GM12878 (cell line): ENCODE results near the gene SCRN1. TPM values are rescaled to one million over a fixed set of nuclear protein-coding genes. Genes with fewer than 3 reads are reported as not detected.

Source experiments
- ATAC-seq: fragments of 200-7000 bp; cut with Tn5 transposase; 3 replicates; pipeline ENCODE4 v1.9.1; 2020; ENCODE audit warnings: mild to moderate bottlenecking, moderate library complexity
- BruUV-seq: library from RNA; stranded (reverse); fragments of 400-500 nt; replicated peaks from 2 replicates; lab custom pipeline; 2021; lab: Mats Ljungman, UMichigan
- CTCF ChIA-PET: fragments of 300-600 bp; sonication (Branson Sonifier 250); formaldehyde crosslinking; extraction: SDS; loops from one replicate; lab custom pipeline; 2021; ENCODE audit warnings: inconsistent platforms; lab: Yijun Ruan, JAX
- POLR2A ChIA-PET: fragments of 350-600 bp; formaldehyde crosslinking; extraction: SDS; loops from one replicate; lab custom pipeline; 2021; ENCODE audit warnings: inconsistent platforms; lab: Charles Lee
- RAD21 ChIA-PET: fragments of 300-600 bp; sonication (Branson Sonifier 250); formaldehyde crosslinking; loops from one replicate; lab custom pipeline; 2023; ENCODE audit warnings: antibody characterized with exemption; ENCODE audit not compliant: unreplicated experiment; lab: Charles Lee
- SMC1A ChIA-PET: fragments of 300-600 bp; sonication (Branson Sonifier 250); formaldehyde crosslinking; loops from one replicate; lab custom pipeline; 2023; ENCODE audit not compliant: unreplicated experiment, uncharacterized antibody; lab: Charles Lee
- DNase-seq: peaks from one replicate; pipeline ENCODE4 v3.0.0-alpha.2; 2011; ENCODE audit warnings: low read depth, low spot score
- FAIRE-seq: peaks from 3 replicates; lab custom pipeline; 2011; peaks lifted over from hg19 to GRCh38; lab: Jason Lieb, UNC
- H2AFZ ChIP-seq: 2 replicates; pipeline ENCODE4 v1.6.0; 2011; ENCODE audit warnings: low read depth, low read length, control low read depth; ENCODE audit not compliant: control insufficient read depth
- H3K27ac ChIP-seq: 2 replicates; pipeline ENCODE4 v1.5.1; 2011; ENCODE audit warnings: control low read depth; ENCODE audit not compliant: control insufficient read depth, insufficient read depth
- H3K27me3 ChIP-seq, 2 experiments: replicated peaks in 1 of 2; 2 replicates each; pipeline versions ENCODE4 v1.6.0 to v1.6.1; 2011; ENCODE audit warnings: low read length in 1 of 2; ENCODE audit not compliant: control insufficient read depth in 2 of 2, insufficient read depth in 2 of 2
- H3K36me3 ChIP-seq, 2 experiments: 2 replicates each; pipeline ENCODE4 v1.5.1; 2011; ENCODE audit warnings: low read length in 1 of 2; ENCODE audit not compliant: control insufficient read depth in 2 of 2, insufficient read depth in 2 of 2
- H3K4me1 ChIP-seq: 2 replicates; pipeline ENCODE4 v1.6.1; 2011; ENCODE audit warnings: mild to moderate bottlenecking, low read length, moderate library complexity, mixed read lengths; ENCODE audit not compliant: control insufficient read depth, insufficient read depth
- H3K4me2 ChIP-seq: 2 replicates; pipeline ENCODE4 v1.6.0; 2011; ENCODE audit warnings: control low read depth; ENCODE audit not compliant: control insufficient read depth, insufficient read depth
- H3K4me3 ChIP-seq: fragments of 200-600 bp; sonication (generic); 2 replicates; pipeline ENCODE4 v1.5.1; 2016
- H3K79me2 ChIP-seq: 2 replicates; pipeline ENCODE4 v1.6.0; 2011; ENCODE audit warnings: low read length; ENCODE audit not compliant: control insufficient read depth, insufficient read depth
- H3K9ac ChIP-seq: 2 replicates; pipeline ENCODE4 v1.8.0; 2011; ENCODE audit warnings: low read length, control low read depth, mixed read lengths; ENCODE audit not compliant: control insufficient read depth, insufficient read depth
- H3K9me3 ChIP-seq: replicated peaks from 3 replicates; pipeline ENCODE4 v1.5.1; 2011; ENCODE audit warnings: mild to moderate bottlenecking, low read length; ENCODE audit not compliant: control insufficient read depth, insufficient read depth
- H4K20me1 ChIP-seq: 2 replicates; pipeline ENCODE4 v1.6.0; 2011; ENCODE audit not compliant: control insufficient read depth, insufficient read depth
- EGR1 ChIP-seq, 2 experiments: IDR thresholded peaks; 1 replicate in 1 of 2; 2 replicates in 1 of 2; pipeline ENCODE4 v1.6.1; 2011 to 2012; ENCODE audit warnings: low read depth in 2 of 2, low read length in 2 of 2, borderline replicate concordance in 1 of 2, mild to moderate bottlenecking in 1 of 2, moderate library complexity in 1 of 2
- FOS ChIP-seq: IDR thresholded peaks from 3 replicates; pipeline ENCODE4 v1.6.1; 2011; ENCODE audit warnings: borderline replicate concordance; ENCODE audit not compliant: insufficient read length; ENCODE audit errors: extremely low read depth
- GABPA ChIP-seq: IDR thresholded peaks from 2 replicates; pipeline ENCODE4 v1.6.1; 2014; ENCODE audit warnings: antibody characterized with exemption, low read depth, mild to moderate bottlenecking, inconsistent platforms
- HCFC1 ChIP-seq: fragments of 150-350 bp; IDR thresholded peaks from 2 replicates; pipeline ENCODE4 v1.6.1; 2014; ENCODE audit warnings: low read length
- HDAC2 ChIP-seq: fragments of 200-600 bp; sonication (generic); IDR thresholded peaks from 2 replicates; pipeline ENCODE4 v1.6.1; 2017
- IRF4 ChIP-seq: IDR thresholded peaks from 2 replicates; pipeline ENCODE4 v1.6.1; 2011; ENCODE audit warnings: low read depth, low read length
- IRF5 ChIP-seq: fragments of 450-650 bp; IDR thresholded peaks from 2 replicates; pipeline ENCODE4 v1.6.1; 2017; ENCODE audit warnings: borderline replicate concordance
- JUNB ChIP-seq: IDR thresholded peaks from 2 replicates; pipeline ENCODE4 v1.6.1; 2016; ENCODE audit warnings: antibody characterized with exemption, mild to moderate bottlenecking
- KLF5 ChIP-seq: fragments of 450-650 bp; IDR thresholded peaks from 2 replicates; pipeline ENCODE4 v1.6.1; 2014; ENCODE audit warnings: mild to moderate bottlenecking; ENCODE audit not compliant: partially characterized antibody
- MEF2B ChIP-seq: fragments of 450-650 bp; IDR thresholded peaks from 2 replicates; pipeline ENCODE4 v1.6.1; 2018; ENCODE audit warnings: mild to moderate bottlenecking, moderate library complexity; ENCODE audit not compliant: partially characterized antibody, poor library complexity, severe bottlenecking
- MLLT1 ChIP-seq: fragments of 450-650 bp; IDR thresholded peaks from 2 replicates; pipeline ENCODE4 v1.6.1; 2016; ENCODE audit warnings: mild to moderate bottlenecking
- SMAD5 ChIP-seq: IDR thresholded peaks from 2 replicates; pipeline ENCODE4 v1.6.1; 2016; ENCODE audit warnings: antibody characterized with exemption, low read depth
- SP1 ChIP-seq: IDR thresholded peaks from one replicate; pipeline ENCODE4 v1.6.1; 2011; ENCODE audit warnings: low read depth, low read length
- SRF ChIP-seq, 2 experiments: IDR thresholded peaks; 2 replicates each; pipeline ENCODE4 v1.6.1; 2011; ENCODE audit warnings: low read depth in 2 of 2, low read length in 2 of 2, mild to moderate bottlenecking in 1 of 2, moderate library complexity in 1 of 2
- TAF1 ChIP-seq: IDR thresholded peaks from 2 replicates; pipeline ENCODE4 v1.6.1; 2011; ENCODE audit warnings: mild to moderate bottlenecking, low read depth, low read length, borderline replicate concordance
- ZNF384 ChIP-seq: IDR thresholded peaks from 2 replicates; pipeline ENCODE4 v1.6.1; 2012; ENCODE audit warnings: low read depth, mild to moderate bottlenecking, low read length, improper control_type of control experiment, borderline replicate concordance
- WGBS: methylation state at CpG from one replicate; pipeline ENCODE4 v1.1.6; 2016; ENCODE audit warnings: low lambda C conversion rate; ENCODE audit not compliant: insufficient replicate concordance, insufficient coverage; ENCODE audit errors: missing lambda C conversion rate; 5-methylcytosine and 5-hydroxymethylcytosine counted together
- in situ Hi-C: fragments of 300-500 bp; cut with MboI; formaldehyde crosslinking; loops from 9 replicates; pipeline ENCODE4 v1.14.3; 2018; ENCODE audit warnings: mixed read lengths
- intact Hi-C: fragments of 100-400 bp; cut with micrococcal nuclease; formaldehyde crosslinking; loops from one replicate; pipeline ENCODE4 v1.14.2; 2022; ENCODE audit not compliant: unreplicated experiment
- polyA plus RNA-seq, 11 experiments: library from polyadenylated mRNA; depleted of rRNA in 4 of 11; unstranded in 6 of 11; stranded (reverse) in 5 of 11; fragments of >200 nt; fragmentation: Nextera tagmentation in 4 of 11; fragmentation: Illumina TruSeq in 1 of 11; extraction: Ambion mirVana in 4 of 11; extraction: Trizol in 1 of 11; gene quantifications; 1 replicate in 1 of 11; 2 replicates in 10 of 11; pipeline versions ENCODE4 v1.2.1 to v1.2.3, GENCODE V29; 2011 to 2016; ENCODE audit warnings: inconsistent platforms in 2 of 11, missing spikeins in 2 of 11, low read depth in 1 of 11
- total RNA-seq, 4 experiments: library from RNA; depleted of rRNA in 3 of 4; stranded (reverse); fragments of >200 nt in 3 of 4; fragmentation: Illumina TruSeq in 1 of 4; extraction: Trizol in 1 of 4; gene quantifications; 2 replicates each; pipeline versions ENCODE4 v1.2.1 to v1.2.3, GENCODE V29; 2013 to 2021

The SCRN1 gene
- total and polyA plus RNA-seq, 10 of the 15 experiments (the other 5 are each of a cell fraction or from before 2014, with no cell fraction given): 11.1 to 67.6 (median 41.7) TPM

- FAIRE-seq (no peak), ATAC-seq (no peak), DNase-seq (no peak)
- CTCF ChIA-PET: interaction anchor here (0.7 to 3.2 kb wide), 4 partner anchors 10 to 74 kb away, joined by 4 to 14 read pairs (median 6); no protein-coding TSS in a partner anchor
- H3K79me2 ChIP-seq: peaks cover 59% of the 10 kb centered on the region
- no peaks in the 10 kb centered on the region for H3K27me3 ChIP-seq
- H3K9ac ChIP-seq: peak overlapping the region; percentile 89
- in situ Hi-C loops: no loop called here
- BruUV-seq: no TSS peak
- TF ChIP-seq MLLT1: peak; percentile 14; the same call in 1 of the 2 replicates
- no peak for TF ChIP-seq HDAC2
- POLR2A ChIA-PET: interaction anchor here (1.1 to 2.8 kb wide), 3 partner anchors 11 to 44 kb away, joined by 3 to 15 read pairs (median 8); partner anchors contain the start of gene FKBP14
- SMC1A ChIA-PET: interaction anchor here (1.1 to 2.4 kb wide), 5 partner anchors 9 to 42 kb away, joined by 3 to 9 read pairs (median 7); no protein-coding TSS in a partner anchor
- H3K36me3 ChIP-seq: 0 out of 4 replicates have a peak, but pooled peaks cover 0 to 2% of the 10 kb centered on the region in 2 experiments
- intact Hi-C loops: no loop called here
- peak overlapping the region; percentile 70; the same call in 1 of the 2 replicates for H2AFZ ChIP-seq
- no peaks in the 10 kb centered on the region for H3K9me3 ChIP-seq
- peaks cover 9% of the 10 kb centered on the region; the same call in 1 of the 2 replicates for H3K4me1 ChIP-seq
- 4% methylated on average over 2 of the region's 2 CpGs for WGBS
- no peaks in the 10 kb centered on the region for H4K20me1 ChIP-seq
- RAD21 ChIA-PET: interaction anchor here (1.1 to 1.7 kb wide), 4 partner anchors 10 to 75 kb away, joined by 3 to 7 read pairs (median 4); partner anchors contain the start of gene PLEKHA8
- peak overlapping the region; percentile 89 for H3K27ac ChIP-seq
- H3K4me3 ChIP-seq: peak overlapping the region; percentile 85
- peak overlapping the region; percentile 84 for H3K4me2 ChIP-seq
Measured at GRCh38 chr7:29987083-29987482, 2.5 kb downstream of the SCRN1 start.

- ATAC-seq: no peak
- no peaks in the 10 kb centered on the region for H3K27me3 ChIP-seq
- CTCF ChIA-PET: interaction anchor here (1.0 to 3.1 kb wide), 4 partner anchors 21 to 182 kb away, joined by 3 to 18 read pairs (median 6); no protein-coding TSS in a partner anchor
- peaks cover 0 to 2% of the 10 kb centered on the region in 2 experiments; a peak in 1 of 4 replicates for H3K36me3 ChIP-seq
- no peak for DNase-seq
- FAIRE-seq: no peak
- in situ Hi-C loops (no loop called here), intact Hi-C loops (no loop called here)
- RAD21 ChIA-PET: no interaction called here
- H2AFZ ChIP-seq: no peak overlapping the region
- no peaks in the 10 kb centered on the region for H3K9me3 ChIP-seq
- no peak overlapping the region for H3K27ac ChIP-seq
- no peak overlapping the region for H3K9ac ChIP-seq
- SMC1A ChIA-PET: interaction anchor here (0.6 to 1.3 kb wide), 3 partner anchors 8 to 82 kb away, joined by 3 to 5 read pairs (median 3); no protein-coding TSS in a partner anchor
- POLR2A ChIA-PET: no interaction called here
- H4K20me1 ChIP-seq: no peaks in the 10 kb centered on the region
- H3K4me1 ChIP-seq: peaks cover 3% of the 10 kb centered on the region; the same call in 1 of the 2 replicates
- H3K79me2 ChIP-seq: peaks cover 27% of the 10 kb centered on the region
- BruUV-seq: no TSS peak
- no peak overlapping the region for H3K4me3 ChIP-seq
- no peak overlapping the region for H3K4me2 ChIP-seq
- TF ChIP-seq KLF5 (no peak), JUNB (no peak), GABPA (no peak), MEF2B (no peak), SP1 (no peak), ZNF384 (no peak), HCFC1 (no peak), IRF4 (no peak), EGR1 (IDR thresholded peaks at IDR 0.05; ENCODE audit: borderline replicate concordance in 1 of 2, low read depth in 2 of 2, low read length in 2 of 2) (no peak), FOS (no peak), SMAD5 (no peak), TAF1 (no peak), SRF (IDR thresholded peaks at IDR 0.05; ENCODE audit: low read depth in 2 of 2, low read length in 2 of 2) (no peak), IRF5 (no peak)
Measured at GRCh38 chr7:29980151-29980550, 9.4 kb downstream of the SCRN1 start.
